Colonic mucosa (tissue), 4 donors: ENCODE results near the gene KDM2A. TPM values are rescaled to one million over a fixed set of nuclear protein-coding genes. Genes with fewer than 3 reads are reported as not detected.

Source experiments
- DNase-seq: peaks from one replicate; pipeline ENCODE4 v3.0.0-alpha.2; 2020
- H3K27ac ChIP-seq: fragments of 200-600 bp; one replicate; pipeline ENCODE4 v1.8.0; 2021
- H3K27me3 ChIP-seq: fragments of 200-600 bp; one replicate; pipeline ENCODE4 v1.8.0; 2021
- H3K36me3 ChIP-seq: fragments of 200-600 bp; one replicate; pipeline ENCODE4 v1.8.0; 2021
- H3K4me1 ChIP-seq: fragments of 200-600 bp; one replicate; pipeline ENCODE4 v1.8.0; 2021; ENCODE audit warnings: mild to moderate bottlenecking
- H3K4me3 ChIP-seq: fragments of 200-600 bp; one replicate; pipeline ENCODE4 v1.8.0; 2021
- H3K9ac ChIP-seq, 2 donors: one replicate each; pipeline ENCODE4 v1.7.0; 2013; ENCODE audit warnings: control low read depth in 2 of 2, low read depth in 2 of 2, low read length in 2 of 2
- H3K9me3 ChIP-seq: fragments of 200-600 bp; one replicate; pipeline ENCODE4 v1.8.0; 2021
- intact Hi-C: fragments of 100-400 bp; cut with DNase I; formaldehyde crosslinking; loops from one replicate; pipeline ENCODE4 v1.14.1; 2022
- total RNA-seq, 2 donors: library from RNA; stranded (reverse); fragmentation: NEBNext Ultra II Directional in 1 of 2; extraction: Animal tissue kit (Norgen Biotek cat#: 25700) in 1 of 2; gene quantifications; one replicate each; pipeline ENCODE4 v1.2.1, GENCODE V29; 2021
- TF ChIP-seq, protein P1 (sequence below): fragments of 200-600 bp; IDR thresholded peaks from one replicate; pipeline ENCODE4 v1.8.0; 2022; ENCODE audit warnings: antibody characterized with exemption, mild to moderate bottlenecking
- donor health status: healthy.
- donor health status: DM: no; HTN: no; CAD: no.
- donor health status: DM: no; HTN: no; CAD: no.

The KDM2A gene
- 10 to 100 TPM; 63.3 to 80.6 TPM for total RNA-seq

DNA sequence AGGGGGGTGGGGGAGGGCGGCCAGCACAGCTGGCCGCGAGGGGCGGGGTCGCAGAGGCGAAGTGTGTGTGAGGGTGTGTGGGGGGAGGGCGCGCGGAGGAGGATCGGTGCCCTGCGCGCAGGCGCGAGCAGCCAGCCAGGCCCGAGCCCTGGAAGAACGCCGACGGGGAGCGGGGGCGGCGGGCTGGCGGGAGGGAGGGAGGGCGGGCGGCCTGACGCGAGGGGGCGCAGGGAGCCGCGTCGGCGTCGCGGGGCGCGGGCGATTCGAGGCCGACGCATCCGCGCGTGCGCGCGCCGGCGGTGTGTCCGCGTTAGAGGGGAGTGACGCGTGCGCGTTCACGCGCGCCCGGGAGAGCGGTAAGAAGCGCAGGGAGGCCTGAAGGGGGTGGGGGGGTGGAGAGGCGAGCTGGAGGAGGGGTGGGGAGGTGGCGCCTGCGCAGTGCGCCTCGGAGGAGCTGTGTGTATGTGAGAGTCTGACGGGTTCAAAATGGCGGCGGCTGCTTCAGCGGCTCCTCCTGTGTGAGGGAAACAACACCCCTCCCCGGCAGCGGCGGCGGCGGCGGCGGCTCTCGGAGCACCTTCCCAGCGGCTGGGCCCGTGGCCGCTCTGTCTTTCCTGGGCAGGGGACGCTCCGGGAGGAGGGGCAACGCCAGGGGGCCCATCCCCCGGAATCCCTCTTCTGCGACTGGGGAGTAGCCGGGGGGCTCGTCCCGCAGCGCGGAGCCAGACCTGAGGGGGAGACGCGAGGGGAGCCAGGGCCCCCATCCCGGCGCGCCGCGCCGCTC lies at the start of gene KDM2A:
KDM2A (plus strand) TSS at position 463 of the 784 bp plus-strand sequence. CDS start 2,054 bp downstream, outside the sequence.
- Histone ChIP-seq H3K4me3 (peak within 1 kb of the TSS; percentile 72), H3K9me3 (no peaks in the 10 kb centered on the region), H3K27me3 (no peaks in the 10 kb centered on the region), H3K36me3 (no peaks in the 10 kb centered on the region), H3K27ac (peak within 1 kb of the TSS; percentile 96), H3K9ac (peak within 1 kb of the TSS; percentile 94 to 98), H3K4me1 (peaks cover 13% of the 10 kb centered on the region)
- intact Hi-C loops = no loop called here
- TF ChIP-seq, protein P1, sequence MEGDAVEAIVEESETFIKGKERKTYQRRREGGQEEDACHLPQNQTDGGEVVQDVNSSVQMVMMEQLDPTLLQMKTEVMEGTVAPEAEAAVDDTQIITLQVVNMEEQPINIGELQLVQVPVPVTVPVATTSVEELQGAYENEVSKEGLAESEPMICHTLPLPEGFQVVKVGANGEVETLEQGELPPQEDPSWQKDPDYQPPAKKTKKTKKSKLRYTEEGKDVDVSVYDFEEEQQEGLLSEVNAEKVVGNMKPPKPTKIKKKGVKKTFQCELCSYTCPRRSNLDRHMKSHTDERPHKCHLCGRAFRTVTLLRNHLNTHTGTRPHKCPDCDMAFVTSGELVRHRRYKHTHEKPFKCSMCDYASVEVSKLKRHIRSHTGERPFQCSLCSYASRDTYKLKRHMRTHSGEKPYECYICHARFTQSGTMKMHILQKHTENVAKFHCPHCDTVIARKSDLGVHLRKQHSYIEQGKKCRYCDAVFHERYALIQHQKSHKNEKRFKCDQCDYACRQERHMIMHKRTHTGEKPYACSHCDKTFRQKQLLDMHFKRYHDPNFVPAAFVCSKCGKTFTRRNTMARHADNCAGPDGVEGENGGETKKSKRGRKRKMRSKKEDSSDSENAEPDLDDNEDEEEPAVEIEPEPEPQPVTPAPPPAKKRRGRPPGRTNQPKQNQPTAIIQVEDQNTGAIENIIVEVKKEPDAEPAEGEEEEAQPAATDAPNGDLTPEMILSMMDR = peak; percentile 8
- peak; percentile 99 for DNase-seq

- Histone ChIP-seq H3K9me3 (no peaks in the 10 kb centered on the region), H3K4me3 (peak overlapping the region; percentile 18), H3K4me1 (no peaks in the 10 kb centered on the region), H3K27me3 (no peaks in the 10 kb centered on the region), H3K36me3 (no peaks in the 10 kb centered on the region), H3K9ac (peak overlapping the region in 1 of 2 donors; percentile 50), H3K27ac (no peak overlapping the region)
- TF ChIP-seq, protein P1 = peak; percentile 93
- intact Hi-C loops = no loop called here
- peak; percentile 88 for DNase-seq
Observed at GRCh38 chr11:67071420-67072284, 47.4 kb upstream of the KDM2A start.

GRCh38 chr11:67072295-67072694 lies 46.8 kb upstream of the KDM2A start:
- no peaks in the 10 kb centered on the region for H3K9me3 ChIP-seq
- no peaks in the 10 kb centered on the region for H3K36me3 ChIP-seq
- no peak overlapping the region for H3K27ac ChIP-seq
- no peak for DNase-seq
- TF ChIP-seq, protein P1 = no peak
- no peaks in the 10 kb centered on the region for H3K4me1 ChIP-seq
- H3K27me3 ChIP-seq = no peaks in the 10 kb centered on the region
- intact Hi-C loops = no loop called here
- H3K4me3 ChIP-seq = no peak overlapping the region
- no peak overlapping the region for H3K9ac ChIP-seq

GRCh38 chr11:67073908-67074307 lies 45.2 kb upstream of the KDM2A start:
- no peaks in the 10 kb centered on the region for H3K36me3 ChIP-seq
- H3K27ac ChIP-seq = no peak overlapping the region
- H3K9ac ChIP-seq = no peak overlapping the region
- no peaks in the 10 kb centered on the region for H3K4me1 ChIP-seq
- H3K9me3 ChIP-seq = no peaks in the 10 kb centered on the region
- no peaks in the 10 kb centered on the region for H3K27me3 ChIP-seq
- intact Hi-C loops = no loop called here
- no peak overlapping the region for H3K4me3 ChIP-seq
- DNase-seq = no peak
- TF ChIP-seq, protein P1 = no peak

- Histone ChIP-seq H3K9me3 (no peaks in the 10 kb centered on the region), H3K9ac (no peak overlapping the region), H3K4me3 (no peak overlapping the region), H3K27me3 (no peaks in the 10 kb centered on the region), H3K4me1 (no peaks in the 10 kb centered on the region), H3K27ac (no peak overlapping the region), H3K36me3 (no peaks in the 10 kb centered on the region)
- no peak for DNase-seq
- TF ChIP-seq, protein P1 = no peak
- intact Hi-C loops = no loop called here
Observed at GRCh38 chr11:67076202-67076601, 42.9 kb upstream of the KDM2A start.
